ENCODE measurements around the gene BTBD1. TPM values are rescaled to one million over a fixed set of nuclear protein-coding genes. Genes with fewer than 3 reads are reported as not detected.
A peak's percentile ranks its signal among the peaks of the same experiment; 100 is the strongest.
"Not testable (repeated sequence)": the region's sequence is repeated elsewhere in the genome, so short reads cannot be mapped to it uniquely, and the experiment has no call there.

The BTBD1 gene
- total RNA-seq, 2 donors from 2014 or later: 35.9 to 37.0 TPM

DNA sequence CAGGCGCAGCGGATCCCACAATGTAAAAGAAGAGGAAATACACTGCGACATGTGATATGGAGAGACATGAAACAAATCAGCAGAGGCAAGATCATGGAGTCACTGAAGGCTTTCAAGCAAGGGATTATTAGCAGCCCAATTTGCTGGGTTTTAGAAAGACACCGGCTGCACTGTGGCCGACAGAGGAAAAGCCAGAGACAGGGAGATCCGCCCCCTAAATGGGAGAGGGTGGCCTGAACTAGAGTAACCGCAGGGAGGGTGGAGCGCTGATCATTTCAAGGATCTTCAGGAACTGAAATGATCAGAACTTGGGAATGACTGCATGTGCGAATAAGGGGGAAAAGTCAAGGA lies 55.0 kb downstream of the BTBD1 start:
- peaks cover 38% of the 10 kb centered on the region for H3K36me3 Mint-ChIP-seq (ENCODE audit: low read depth)
- TF ChIP-seq, protein P1, sequence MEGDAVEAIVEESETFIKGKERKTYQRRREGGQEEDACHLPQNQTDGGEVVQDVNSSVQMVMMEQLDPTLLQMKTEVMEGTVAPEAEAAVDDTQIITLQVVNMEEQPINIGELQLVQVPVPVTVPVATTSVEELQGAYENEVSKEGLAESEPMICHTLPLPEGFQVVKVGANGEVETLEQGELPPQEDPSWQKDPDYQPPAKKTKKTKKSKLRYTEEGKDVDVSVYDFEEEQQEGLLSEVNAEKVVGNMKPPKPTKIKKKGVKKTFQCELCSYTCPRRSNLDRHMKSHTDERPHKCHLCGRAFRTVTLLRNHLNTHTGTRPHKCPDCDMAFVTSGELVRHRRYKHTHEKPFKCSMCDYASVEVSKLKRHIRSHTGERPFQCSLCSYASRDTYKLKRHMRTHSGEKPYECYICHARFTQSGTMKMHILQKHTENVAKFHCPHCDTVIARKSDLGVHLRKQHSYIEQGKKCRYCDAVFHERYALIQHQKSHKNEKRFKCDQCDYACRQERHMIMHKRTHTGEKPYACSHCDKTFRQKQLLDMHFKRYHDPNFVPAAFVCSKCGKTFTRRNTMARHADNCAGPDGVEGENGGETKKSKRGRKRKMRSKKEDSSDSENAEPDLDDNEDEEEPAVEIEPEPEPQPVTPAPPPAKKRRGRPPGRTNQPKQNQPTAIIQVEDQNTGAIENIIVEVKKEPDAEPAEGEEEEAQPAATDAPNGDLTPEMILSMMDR (conservative IDR thresholded peaks at IDR 0.05): no peak
- peaks cover 9% of the 10 kb centered on the region for H3K4me1 Mint-ChIP-seq
- Histone ChIP-seq H3K4me3 (ENCODE audit: low read length) (peak overlapping the region; percentile 98), H3K27ac (ENCODE audit: low read depth, low read length) (peak overlapping the region; percentile 67), H3K9me3 (ENCODE audit: control insufficient read depth, low read length) (no peaks in the 10 kb centered on the region), H3K9ac (ENCODE audit: extremely low read depth, low read length, poor library complexity, severe bottlenecking) (peak overlapping the region; percentile 77), H3K36me3 (ENCODE audit: control insufficient read depth, insufficient read depth, low read length) (peaks cover 40% of the 10 kb centered on the region), H3K4me1 (ENCODE audit: control insufficient read depth, insufficient read depth, low read length) (peaks cover 6% of the 10 kb centered on the region), H3K27me3 (ENCODE audit: control insufficient read depth, insufficient read depth, low read length, poor library complexity, severe bottlenecking) (no peaks in the 10 kb centered on the region)
- 88 to 95% methylated on average over 9 of the region's 9 CpGs for WGBS, 2 experiments (ENCODE audit: insufficient coverage in 1 of 2, insufficient read length in 1 of 2)
- H3K27ac Mint-ChIP-seq: peak overlapping the region; percentile 11
- no peak for DNase-seq
- peak overlapping the region; percentile 97 for H3K4me3 Mint-ChIP-seq
- H3K9me3 Mint-ChIP-seq: peaks cover 19% of the 10 kb centered on the region
- H3K27me3 Mint-ChIP-seq (ENCODE audit: insufficient read depth): peaks cover 2% of the 10 kb centered on the region

DNA sequence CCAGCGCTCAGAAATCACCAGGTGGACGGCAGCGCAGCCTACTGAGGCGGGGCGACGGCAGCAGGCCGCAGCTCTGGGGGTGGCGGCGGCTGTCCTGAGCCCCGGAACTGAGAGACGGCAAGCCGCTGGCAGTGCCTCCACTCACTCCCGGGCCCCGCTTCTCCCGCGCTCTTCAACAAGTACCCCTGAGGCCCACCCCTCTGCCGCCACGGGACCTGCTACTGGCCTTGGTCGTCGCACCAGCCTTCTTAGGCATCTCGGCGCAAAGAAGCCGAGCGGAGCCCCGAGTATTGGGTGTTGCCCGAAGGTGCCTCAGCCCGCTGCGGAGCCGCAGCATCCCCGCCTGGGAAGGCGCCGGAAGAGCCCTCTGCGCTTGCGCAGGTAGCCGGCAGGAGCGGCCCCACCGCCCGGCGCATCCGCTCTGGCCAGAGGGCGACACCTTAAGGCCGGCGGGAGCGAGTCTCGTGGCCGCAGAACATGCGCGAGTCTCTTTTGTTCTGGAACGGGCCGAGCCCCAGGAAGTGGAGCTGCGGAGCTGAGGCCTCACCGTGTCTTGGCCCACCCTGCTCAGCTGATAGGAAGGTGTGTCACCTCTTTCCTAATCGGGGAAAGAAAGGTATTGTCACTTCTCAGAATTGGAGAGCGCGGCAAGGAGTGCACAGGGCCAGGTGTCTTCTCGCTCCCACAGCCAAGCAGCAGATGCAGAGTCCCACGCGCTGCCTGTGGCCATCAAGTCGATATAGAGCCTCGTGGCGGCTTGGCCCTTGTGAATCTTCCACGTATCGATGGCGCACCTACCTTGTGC lies 55.6 kb downstream of the BTBD1 start, which contains the start of gene C15orf40:
Gene C15orf40, minus strand, starts transcription at position 369 of the 805 bp plus-strand sequence. Its CDS starts 32 bp downstream, at position 337.
- no peaks in the 10 kb centered on the region for H3K9me3 ChIP-seq (ENCODE audit: control insufficient read depth, low read length)

DNA sequence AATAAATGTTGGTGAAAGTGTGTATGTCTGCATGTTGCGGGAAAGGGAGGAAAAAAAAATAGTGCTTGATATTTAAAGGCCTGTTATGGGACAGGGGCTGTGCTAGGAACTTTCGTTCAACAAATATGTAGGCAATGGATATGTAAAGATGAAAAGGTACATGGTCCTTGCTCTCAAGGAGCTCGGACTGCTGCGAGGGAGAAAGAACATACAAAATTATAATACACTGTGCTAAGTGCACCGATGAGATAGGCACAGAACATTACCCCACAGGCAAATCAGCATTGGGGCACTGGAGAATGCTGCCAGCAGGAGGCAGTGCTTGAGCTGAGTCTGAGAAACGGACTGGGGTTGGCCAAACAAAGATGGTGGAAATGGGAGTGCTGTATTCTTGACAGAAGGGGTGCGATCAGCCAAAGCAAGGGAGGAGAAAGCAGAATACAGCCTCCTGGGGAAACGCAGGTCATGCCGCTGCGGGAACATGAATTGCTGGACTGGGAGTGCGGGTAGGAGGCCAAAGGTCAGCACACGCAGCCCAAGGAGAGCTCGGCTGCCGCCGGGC lies 56.3 kb downstream of the BTBD1 start:
- Histone ChIP-seq H3K9ac (ENCODE audit: extremely low read depth, low read length, poor library complexity, severe bottlenecking) (peak overlapping the region; percentile 77), H3K9me3 (ENCODE audit: control insufficient read depth, low read length) (no peaks in the 10 kb centered on the region), H3K4me1 (ENCODE audit: control insufficient read depth, insufficient read depth, low read length) (peaks cover 6% of the 10 kb centered on the region), H3K27ac (ENCODE audit: low read depth, low read length) (peak overlapping the region; percentile 67), H3K27me3 (ENCODE audit: control insufficient read depth, insufficient read depth, low read length, poor library complexity, severe bottlenecking) (no peaks in the 10 kb centered on the region), H3K36me3 (ENCODE audit: control insufficient read depth, insufficient read depth, low read length) (peaks cover 38% of the 10 kb centered on the region), H3K4me3 (ENCODE audit: low read length) (peak overlapping the region; percentile 98)
- Mint-ChIP-seq H3K9me3 (peaks cover 19% of the 10 kb centered on the region), H3K27ac (peak overlapping the region; percentile 95), H3K27me3 (ENCODE audit: insufficient read depth) (peaks cover 2% of the 10 kb centered on the region), H3K4me1 (peaks cover 9% of the 10 kb centered on the region), H3K4me3 (peak overlapping the region; percentile 97), H3K36me3 (ENCODE audit: low read depth) (peaks cover 38% of the 10 kb centered on the region)
- 18% methylated on average over 14 to 15 of the region's 15 CpGs for WGBS, 2 experiments (ENCODE audit: insufficient coverage in 1 of 2, insufficient read length in 1 of 2)
- DNase-seq: peak; percentile 91
- TF ChIP-seq, protein P1 (conservative IDR thresholded peaks at IDR 0.05): peak; percentile 87

More for the DNA sequence above, 55.6 kb downstream of the BTBD1 start, which contains the start of gene C15orf40:
- H3K27ac Mint-ChIP-seq: peak within 1 kb of the TSS; percentile 95
- H3K4me1 ChIP-seq (ENCODE audit: control insufficient read depth, insufficient read depth, low read length): peaks cover 6% of the 10 kb centered on the region
- WGBS, 2 experiments (ENCODE audit: insufficient coverage in 1 of 2, insufficient read length in 1 of 2): 12 to 17% methylated on average over 31 to 64 of the region's 64 CpGs
- peaks cover 40% of the 10 kb centered on the region for H3K36me3 ChIP-seq (ENCODE audit: control insufficient read depth, insufficient read depth, low read length)
- H3K27ac ChIP-seq (ENCODE audit: low read depth, low read length): peak within 1 kb of the TSS; percentile 67
- TF ChIP-seq, protein P1 (conservative IDR thresholded peaks at IDR 0.05): peak; percentile 71
- peak; percentile 95 for DNase-seq
- peaks cover 19% of the 10 kb centered on the region for H3K9me3 Mint-ChIP-seq
- H3K4me3 Mint-ChIP-seq: peak within 1 kb of the TSS; percentile 97
- H3K27me3 Mint-ChIP-seq (ENCODE audit: insufficient read depth): peaks cover 2% of the 10 kb centered on the region
- no peaks in the 10 kb centered on the region for H3K27me3 ChIP-seq (ENCODE audit: control insufficient read depth, insufficient read depth, low read length, poor library complexity, severe bottlenecking)
- peak within 1 kb of the TSS; percentile 98 for H3K4me3 ChIP-seq (ENCODE audit: low read length)
- H3K9ac ChIP-seq (ENCODE audit: extremely low read depth, low read length, poor library complexity, severe bottlenecking): peak within 1 kb of the TSS; percentile 77
- peaks cover 9% of the 10 kb centered on the region for H3K4me1 Mint-ChIP-seq
- H3K36me3 Mint-ChIP-seq (ENCODE audit: low read depth): peaks cover 40% of the 10 kb centered on the region

DNA sequence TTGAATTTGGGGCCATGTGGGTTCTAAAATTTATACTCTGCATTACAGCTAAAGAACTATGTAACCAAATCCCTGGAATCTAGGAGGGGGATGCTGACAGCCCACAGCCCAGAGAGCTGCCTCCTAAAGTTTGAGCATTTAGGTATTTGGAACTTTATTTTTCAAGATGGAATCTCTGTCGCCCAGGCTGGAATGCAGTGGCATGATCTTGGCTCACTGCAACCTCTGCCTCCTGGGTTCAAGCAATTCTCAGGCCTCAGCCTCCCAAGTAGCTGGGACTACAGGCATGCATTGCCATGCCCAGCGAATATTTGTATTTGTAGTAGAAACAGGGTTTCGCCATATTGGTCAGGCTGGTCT lies 66.4 kb downstream of the BTBD1 start:
- H3K27me3 Mint-ChIP-seq (ENCODE audit: insufficient read depth); DNase-seq; H3K27ac Mint-ChIP-seq; H3K9ac ChIP-seq (ENCODE audit: extremely low read depth, low read length, poor library complexity, severe bottlenecking); H3K27me3 ChIP-seq (ENCODE audit: control insufficient read depth, insufficient read depth, low read length, poor library complexity, severe bottlenecking); H3K4me1 ChIP-seq (ENCODE audit: control insufficient read depth, insufficient read depth, low read length); H3K9me3 ChIP-seq (ENCODE audit: control insufficient read depth, low read length); H3K27ac ChIP-seq (ENCODE audit: low read depth, low read length); H3K4me3 ChIP-seq (ENCODE audit: low read length); H3K4me3 Mint-ChIP-seq: not testable (repeated sequence)
- H3K36me3 ChIP-seq (ENCODE audit: control insufficient read depth, insufficient read depth, low read length): peaks cover 12% of the 10 kb centered on the region
- Mint-ChIP-seq H3K4me1 (peaks cover 12% of the 10 kb centered on the region), H3K36me3 (ENCODE audit: low read depth) (peaks cover 13% of the 10 kb centered on the region), H3K9me3 (peaks cover 18% of the 10 kb centered on the region)
- 90 to 92% methylated on average over 3 of the region's 3 CpGs for WGBS, 2 experiments (ENCODE audit: insufficient coverage in 1 of 2, insufficient read length in 1 of 2)

Measured in endodermal cell (in vitro differentiated cells).